ACC112 (cell line): Measurements from ENCODE around the gene FAM9C.
"Not testable (repeated sequence)": the region's sequence is repeated elsewhere in the genome, so short reads cannot be mapped to it uniquely, and the experiment has no call there.

Source experiments
- H2AFZ ChIP-seq: fragments of 200-600 bp; sonication (generic); one replicate; pipeline ENCODE4 v1.6.0; 2017; ENCODE audit warnings: antibody characterized with exemption, low read length; ENCODE audit not compliant: unreplicated experiment
- H3K27ac ChIP-seq: fragments of 200-600 bp; sonication (generic); 2 replicates; pipeline ENCODE4 v1.5.1; 2014; ENCODE audit warnings: low read depth, mild to moderate bottlenecking, antibody characterized with exemption, low read length, moderate library complexity
- H3K27me3 ChIP-seq: fragments of 200-600 bp; sonication (generic); 2 replicates; pipeline ENCODE4 v1.6.1; 2014; ENCODE audit warnings: mild to moderate bottlenecking, antibody characterized with exemption, low read length, moderate library complexity, mixed read lengths; ENCODE audit not compliant: insufficient read depth
- H3K36me3 ChIP-seq: fragments of 200-600 bp; sonication (generic); 2 replicates; pipeline ENCODE4 v1.6.1; 2016; ENCODE audit warnings: mild to moderate bottlenecking, antibody characterized with exemption, low read length, moderate library complexity, mixed read lengths; ENCODE audit not compliant: insufficient read depth
- H3K4me1 ChIP-seq: fragments of 200-600 bp; sonication (generic); one replicate; pipeline ENCODE4 v1.6.1; 2016; ENCODE audit warnings: low read length, mixed read lengths; ENCODE audit not compliant: insufficient read depth, unreplicated experiment, control insufficient read depth
- H3K4me3 ChIP-seq: fragments of 200-600 bp; sonication (generic); 2 replicates; pipeline ENCODE4 v1.5.1; 2014; ENCODE audit warnings: mild to moderate bottlenecking, low read depth, low read length
- H3K79me2 ChIP-seq: fragments of 200-600 bp; sonication (generic); one replicate; pipeline ENCODE4 v1.6.0; 2016; ENCODE audit warnings: low read length; ENCODE audit not compliant: control insufficient read depth, unreplicated experiment, insufficient read depth

Gene FAM9C

DNA sequence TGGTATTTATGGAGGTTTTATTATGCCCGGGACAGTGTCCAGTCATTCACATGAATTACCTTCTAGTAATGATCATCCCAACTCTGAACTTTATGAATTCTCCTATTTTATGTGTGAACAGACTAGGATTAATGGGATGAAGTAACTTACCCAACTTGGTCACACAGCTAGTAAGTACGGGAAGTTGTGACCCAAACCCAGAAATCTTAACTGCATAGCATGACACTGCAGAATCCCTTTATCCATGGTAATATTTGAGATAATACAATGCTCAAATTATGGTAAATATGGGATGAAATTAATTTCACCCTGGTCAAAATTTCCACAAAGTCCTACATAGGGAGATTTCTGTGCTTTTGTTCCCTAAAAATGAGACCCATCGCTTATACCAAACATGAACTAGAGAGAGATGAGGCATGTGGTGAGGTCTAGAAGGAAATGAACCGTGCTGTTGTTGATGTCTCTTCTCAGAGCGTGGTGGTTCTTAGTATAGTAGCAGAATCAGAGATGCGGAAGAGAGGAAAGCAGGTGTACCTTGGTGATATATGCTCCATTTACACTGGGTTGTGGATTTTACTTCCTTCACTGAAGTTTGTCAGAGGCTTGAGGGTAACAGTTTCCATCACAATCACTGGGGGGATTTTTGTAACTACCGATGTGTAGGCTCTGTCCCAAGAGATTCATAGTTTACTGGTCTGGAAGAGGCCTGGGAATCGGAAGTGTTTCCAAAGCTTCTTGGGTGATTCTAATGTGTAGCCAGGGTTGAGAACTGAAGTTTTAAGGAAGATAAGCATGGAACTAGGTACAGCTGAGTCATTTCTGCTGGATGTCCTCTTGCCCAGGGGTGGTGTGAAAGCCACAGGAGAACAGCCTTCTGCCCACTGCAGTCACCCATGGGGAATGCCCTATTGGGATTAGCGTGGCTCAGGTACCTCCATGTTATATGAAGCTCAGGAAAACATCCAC, 30.2 kb upstream of the FAM9C start:
- Histone ChIP-seq H3K4me3 (no peak overlapping the region), H2AFZ (no peak overlapping the region), H3K79me2 (no peaks in the 10 kb centered on the region), H3K36me3 (no peaks in the 10 kb centered on the region), H3K27ac (no peak overlapping the region), H3K4me1 (peaks cover 34% of the 10 kb centered on the region), H3K27me3 (no peaks in the 10 kb centered on the region)

- H3K4me1 ChIP-seq: peaks cover 15% of the 10 kb centered on the region
- peak overlapping the region; percentile 42 for H2AFZ ChIP-seq
- H3K36me3 ChIP-seq: no peaks in the 10 kb centered on the region
- no peak overlapping the region for H3K4me3 ChIP-seq
- no peaks in the 10 kb centered on the region for H3K79me2 ChIP-seq
- H3K27me3 ChIP-seq: no peaks in the 10 kb centered on the region
- H3K27ac ChIP-seq: peak overlapping the region; percentile 47
Observed at GRCh38 chrX:13069771-13070416, 25.5 kb upstream of the FAM9C start.

GRCh38 chrX:13068651-13069050, 24.2 kb upstream of the FAM9C start:
- Histone ChIP-seq H3K36me3 (no peaks in the 10 kb centered on the region), H3K4me3 (no peak overlapping the region), H3K4me1 (peaks cover 25% of the 10 kb centered on the region), H3K79me2 (no peaks in the 10 kb centered on the region), H3K27ac (no peak overlapping the region), H3K27me3 (no peaks in the 10 kb centered on the region), H2AFZ (no peak overlapping the region)

DNA sequence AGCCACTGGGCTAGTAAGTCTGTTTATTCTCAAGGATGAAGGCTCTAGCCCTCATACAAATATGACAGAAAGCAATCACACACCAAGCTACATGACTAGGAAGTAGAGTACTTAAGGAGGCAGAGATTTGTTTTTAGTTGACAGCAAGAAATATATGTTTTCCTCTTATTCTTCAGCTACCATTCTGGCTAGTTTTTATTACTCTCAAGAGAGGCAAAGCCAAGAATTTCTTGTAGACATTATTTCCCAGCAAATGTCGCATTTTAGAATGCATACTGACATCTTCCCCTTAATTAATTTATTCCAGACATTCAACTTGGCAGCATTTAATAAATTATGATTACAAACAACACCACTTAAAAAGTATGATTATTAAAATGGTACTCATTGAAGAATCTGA, 23.4 kb upstream of the FAM9C start:
- Histone ChIP-seq H3K27ac (no peak overlapping the region), H2AFZ (no peak overlapping the region), H3K79me2 (no peaks in the 10 kb centered on the region), H3K36me3 (no peaks in the 10 kb centered on the region), H3K4me1 (peaks cover 25% of the 10 kb centered on the region), H3K27me3 (no peaks in the 10 kb centered on the region), H3K4me3 (no peak overlapping the region)

GRCh38 chrX:13066391-13066790, 22.0 kb upstream of the FAM9C start:
- Histone ChIP-seq H2AFZ (no peak overlapping the region), H3K36me3 (no peaks in the 10 kb centered on the region), H3K27ac (0 out of 2 replicates have a peak overlapping the region, but pooled peaks have one; percentile 8), H3K79me2 (no peaks in the 10 kb centered on the region), H3K4me3 (no peak overlapping the region), H3K27me3 (no peaks in the 10 kb centered on the region), H3K4me1 (peaks cover 25% of the 10 kb centered on the region)

GRCh38 chrX:13064599-13065143, 20.3 kb upstream of the FAM9C start:
- Histone ChIP-seq H3K27me3 (no peaks in the 10 kb centered on the region), H2AFZ (no peak overlapping the region), H3K4me1 (peaks cover 29% of the 10 kb centered on the region), H3K4me3 (peak overlapping the region; percentile 40; the same call in 1 of the 2 replicates), H3K79me2 (no peaks in the 10 kb centered on the region), H3K36me3 (no peaks in the 10 kb centered on the region), H3K27ac (peak overlapping the region; percentile 88)

DNA sequence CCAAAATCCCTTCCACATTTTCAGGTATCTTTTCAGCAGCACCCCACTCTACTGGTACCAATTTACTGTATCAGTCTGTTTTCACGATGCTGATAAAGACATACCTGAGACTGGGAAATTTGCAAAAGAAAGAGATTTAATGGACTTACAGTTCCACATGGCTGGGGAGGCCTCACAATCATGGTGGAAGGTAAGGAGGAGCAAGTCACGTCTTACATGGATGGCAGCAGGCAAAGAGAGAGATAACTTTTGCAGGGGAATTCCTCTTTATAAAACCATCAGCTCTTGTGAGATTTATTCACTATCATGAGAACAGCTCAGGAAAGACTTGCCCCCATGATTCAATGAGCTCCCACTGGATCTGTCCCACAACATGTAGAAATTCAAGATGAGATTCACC, 18.7 kb upstream of the FAM9C start:
- not testable (repeated sequence) for H3K36me3 ChIP-seq, H3K27me3 ChIP-seq, H3K79me2 ChIP-seq, H3K4me3 ChIP-seq, H3K27ac ChIP-seq, H2AFZ ChIP-seq
- peaks cover 39% of the 10 kb centered on the region for H3K4me1 ChIP-seq

GRCh38 chrX:13062331-13062730, 17.9 kb upstream of the FAM9C start:
- not testable (repeated sequence) for H3K36me3 ChIP-seq
- peaks cover 39% of the 10 kb centered on the region for H3K4me1 ChIP-seq

DNA sequence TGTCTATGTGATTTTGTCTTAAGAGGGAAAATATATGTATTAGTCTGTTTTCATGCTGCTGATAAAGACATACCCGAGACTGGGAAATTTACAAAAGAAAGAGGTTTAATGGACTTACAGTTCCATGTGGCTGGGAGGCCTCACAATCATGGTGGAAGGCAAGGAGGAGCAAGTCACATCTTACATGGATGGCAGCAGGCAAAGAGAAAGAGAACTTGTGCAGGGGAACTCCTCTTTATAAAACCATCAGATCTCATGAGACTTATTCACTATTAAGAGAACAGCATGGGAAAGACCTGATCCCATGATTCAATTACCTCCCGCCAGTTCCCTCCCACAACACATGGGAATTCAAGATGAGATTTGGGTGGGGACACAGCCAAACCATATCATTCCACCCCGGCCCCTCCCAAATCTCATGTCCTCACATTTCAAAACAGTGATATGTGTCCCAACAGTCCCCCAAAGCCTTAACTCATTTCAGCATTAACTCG, 16.8 kb upstream of the FAM9C start:
- H2AFZ ChIP-seq, H3K27me3 ChIP-seq, H3K36me3 ChIP-seq, H3K79me2 ChIP-seq, H3K4me3 ChIP-seq: not testable (repeated sequence)
- H3K4me1 ChIP-seq: peaks cover 35% of the 10 kb centered on the region
- peak overlapping the region; percentile 87 for H3K27ac ChIP-seq

More at GRCh38 chrX:13062331-13062730, 17.9 kb upstream of the FAM9C start:
- H2AFZ ChIP-seq, H3K79me2 ChIP-seq, H3K4me3 ChIP-seq, H3K27ac ChIP-seq, H3K27me3 ChIP-seq: not testable (repeated sequence)

- H3K27ac ChIP-seq: peak overlapping the region; percentile 87
Observed at GRCh38 chrX:13059637-13060499, 15.4 kb upstream of the FAM9C start.

More at GRCh38 chrX:13059637-13060499, 15.4 kb upstream of the FAM9C start:
- no peaks in the 10 kb centered on the region for H3K36me3 ChIP-seq
- H2AFZ ChIP-seq: no peak overlapping the region
- H3K79me2 ChIP-seq: no peaks in the 10 kb centered on the region
- peak overlapping the region; percentile 7; the same call in 1 of the 2 replicates for H3K4me3 ChIP-seq
- no peaks in the 10 kb centered on the region for H3K27me3 ChIP-seq
- peaks cover 42% of the 10 kb centered on the region for H3K4me1 ChIP-seq
